Measurements from ENCODE around the gene SOD1. TPM values are rescaled to one million over a fixed set of nuclear protein-coding genes. Genes with fewer than 3 reads are reported as not detected.

SOD1 gene
- total and polyA plus RNA-seq, 2 of the 13 experiments (the other 11 are each of a cell fraction or from before 2014, with no cell fraction given) = 317 to 537 TPM

- CTCF ChIA-PET (ENCODE audit: low intra/inter-chr PET ratio, low total read pairs) = no interaction called here
- Histone ChIP-seq H3K4me1 (ENCODE audit: insufficient read depth, low read length) (no peaks in the 10 kb centered on the region), H3K9me3 (ENCODE audit: low read length) (no peaks in the 10 kb centered on the region), H3K27me3 (ENCODE audit: control insufficient read depth in 1 of 2, insufficient read depth in 2 of 2, low read length in 2 of 2) (no peaks in the 10 kb centered on the region), H3K27ac (ENCODE audit: extremely low read length, insufficient read depth, low read length) (no peak overlapping the region), H2AFZ (ENCODE audit: low read length) (no peak overlapping the region), H3K36me3 (replicated peaks in 1 of 2; ENCODE audit: control insufficient read depth in 1 of 2, insufficient read depth in 2 of 2, low read length in 2 of 2) (peaks cover 27 to 80% of the 10 kb centered on the region in 2 experiments), H3K79me2 (ENCODE audit: insufficient read depth, low read length) (no peaks in the 10 kb centered on the region), H4K20me1 (ENCODE audit: insufficient read depth, low read length) (no peaks in the 10 kb centered on the region; the same call in 1 of the 2 replicates), H3K9ac (ENCODE audit: insufficient read depth, low read depth, low read length) (no peak overlapping the region), H3K4me2 (ENCODE audit: low read depth, low read length) (no peak overlapping the region), H3K4me3 (replicated peaks in 1 of 3; ENCODE audit: insufficient read depth in 1 of 3, low read depth in 2 of 3, low read length in 3 of 3) (no peak overlapping the region)
- ATAC-seq (no peak), FAIRE-seq (no peak), DNase-seq (ENCODE audit: low spot score) (no peak)
- no TSS peak for BruUV-seq (replicated peaks)
- in situ Hi-C loops (cut with HindIII; ENCODE audit: extremely low pct_ligation_motif_present, low pct_unique_long_range_greater_than_20kb) (no loop called here), intact Hi-C loops (cut with micrococcal nuclease; ENCODE audit: unreplicated experiment) (no loop called here)
- WGBS (ENCODE audit: low lambda C conversion rate) = 98% methylated on average over 2 of the region's 2 CpGs
- POLR2A ChIA-PET = no interaction called here
- TF ChIP-seq ZNF343 (CRISPR knock-in tag; IDR thresholded peaks at IDR 0.05) (no peak), MAZ (IDR thresholded peaks at IDR 0.05; ENCODE audit: borderline replicate concordance, low read depth, low read length) (no peak), MAZ (CRISPR knock-in tag; IDR thresholded peaks at IDR 0.05; ENCODE audit: low read depth) (no peak), ZNF772 (CRISPR knock-in tag; IDR thresholded peaks at IDR 0.05) (no peak), ZNF878 (CRISPR knock-in tag; IDR thresholded peaks at IDR 0.05) (no peak), ZNF550 (CRISPR knock-in tag; IDR thresholded peaks at IDR 0.05; ENCODE audit: borderline replicate concordance) (no peak), ZBTB4 (CRISPR knock-in tag; IDR thresholded peaks at IDR 0.05; ENCODE audit: borderline replicate concordance) (no peak), ZBTB40 (IDR thresholded peaks at IDR 0.05) (no peak), ZBTB40 (CRISPR knock-in tag; IDR thresholded peaks at IDR 0.05) (no peak), ZNF180 (CRISPR knock-in tag; IDR thresholded peaks at IDR 0.05; ENCODE audit: borderline replicate concordance, low read depth) (no peak), DRAP1 (CRISPR knock-in tag; IDR thresholded peaks at IDR 0.05) (no peak)
Observed at GRCh38 chr21:31687108-31687507, 27.6 kb downstream of the SOD1 start.
